SW480 (cell line): ENCODE data around the gene IBA57.
A peak's percentile ranks its signal among the peaks of the same experiment; 100 is the strongest.

Source experiments
- DNase-seq: peaks from one replicate; pipeline ENCODE4 v3.0.0-alpha.2; 2016; ENCODE audit warnings: low spot score

Gene IBA57

GRCh38 chr1:228165372-228166169, at the start of gene IBA57:
Gene IBA57, plus strand, starts transcription at chr1:228165804. Its CDS starts 13 bp downstream, at chr1:228165817.
- peak; percentile 98 for DNase-seq

GRCh38 chr1:228117335-228117734, 48.3 kb upstream of the IBA57 start:
- DNase-seq = no peak

- DNase-seq = no peak
Measured at GRCh38 chr1:228118040-228118439, 47.6 kb upstream of the IBA57 start.

GRCh38 chr1:228120351-228120750, 45.3 kb upstream of the IBA57 start:
- no peak for DNase-seq

GRCh38 chr1:228120857-228121489, 44.6 kb upstream of the IBA57 start:
- no peak for DNase-seq

GRCh38 chr1:228122921-228123441, 42.6 kb upstream of the IBA57 start:
- DNase-seq = no peak

- DNase-seq = no peak
Measured at GRCh38 chr1:228123505-228123904, 42.1 kb upstream of the IBA57 start.

- DNase-seq = no peak
Measured at GRCh38 chr1:228125185-228125584, 40.4 kb upstream of the IBA57 start.

GRCh38 chr1:228131766-228132165, 33.8 kb upstream of the IBA57 start:
- no peak for DNase-seq

- DNase-seq = no peak
Measured at GRCh38 chr1:228134591-228134990, 31.0 kb upstream of the IBA57 start.

GRCh38 chr1:228136901-228137300, 28.7 kb upstream of the IBA57 start:
- no peak for DNase-seq

GRCh38 chr1:228139406-228139930, 26.1 kb upstream of the IBA57 start:
- no peak for DNase-seq

- DNase-seq = peak; percentile 99
Measured at GRCh38 chr1:228139931-228140723, 25.5 kb upstream of the IBA57 start, which contains the start of gene GUK1. Gene GUK1, plus strand, starts transcription at chr1:228140279. Its CDS starts 24 bp downstream, at chr1:228140303.

- no peak for DNase-seq
Measured at GRCh38 chr1:228140724-228141225, 24.8 kb upstream of the IBA57 start.

GRCh38 chr1:228141226-228142044, 24.2 kb upstream of the IBA57 start:
- DNase-seq = peak; percentile 83

GRCh38 chr1:228142155-228142691, 23.4 kb upstream of the IBA57 start:
- no peak for DNase-seq

- DNase-seq = no peak
Measured at GRCh38 chr1:228142701-228143136, 22.9 kb upstream of the IBA57 start.

GRCh38 chr1:228143480-228144192, 22.0 kb upstream of the IBA57 start:
- DNase-seq = no peak

- DNase-seq = no peak
Measured at GRCh38 chr1:228144193-228144992, 21.2 kb upstream of the IBA57 start.
